Measurements from ENCODE around the gene DPYSL5. TPM values are rescaled to one million over a fixed set of nuclear protein-coding genes. Genes with fewer than 3 reads are reported as not detected.

DPYSL5 gene
- total and polyA plus RNA-seq, 10 of the 15 experiments (the other 5 are each of a cell fraction or from before 2014, with no cell fraction given): not detected

DNA sequence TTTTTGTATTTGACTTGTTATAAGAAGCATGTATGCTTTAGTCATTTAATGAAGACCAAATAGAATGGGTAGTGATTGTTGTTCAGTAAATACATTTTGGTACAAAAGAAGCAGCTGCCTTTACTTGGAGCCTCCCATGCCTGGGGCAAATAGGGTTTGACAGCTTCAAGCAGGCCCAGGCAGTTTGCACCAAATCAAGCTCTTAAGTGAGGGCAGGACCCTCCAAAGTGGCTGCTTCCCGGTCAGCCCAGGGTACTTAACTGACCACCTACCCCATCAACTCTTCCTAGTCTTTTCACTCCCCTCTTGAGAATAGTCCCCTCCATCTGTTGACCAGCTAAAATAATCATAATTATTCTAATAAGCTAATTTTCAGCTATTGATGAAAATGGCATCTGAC is 127.7 kb downstream of the DPYSL5 start:
- no peak overlapping the region for H2AFZ ChIP-seq (ENCODE audit: control insufficient read depth, low read depth, low read length)
- 0% methylated on average over 1 of the region's 1 CpG for WGBS (ENCODE audit: insufficient coverage, insufficient replicate concordance, low lambda C conversion rate, missing lambda C conversion rate)
- ChIA-PET POLR2A (no interaction called here), CTCF (interaction anchor here (1.0 to 1.5 kb wide), 5 partner anchors 9 to 41 kb away, joined by 3 to 7 read pairs (median 3); no protein-coding TSS in a partner anchor), SMC1A (ENCODE audit: uncharacterized antibody, unreplicated experiment) (interaction anchor here (1.4 to 1.9 kb wide), 3 partner anchors 12 to 41 kb away, joined by 5 to 7 read pairs (median 6); no protein-coding TSS in a partner anchor), RAD21 (ENCODE audit: unreplicated experiment) (interaction anchor here (1.7 kb wide), 1 partner anchor 13 kb away, joined by 6 read pairs; no protein-coding TSS in a partner anchor)
- H3K4me1 ChIP-seq (ENCODE audit: control insufficient read depth, insufficient read depth, low read length): no peaks in the 10 kb centered on the region
- H3K27ac ChIP-seq (ENCODE audit: control insufficient read depth, insufficient read depth): no peak overlapping the region
- no peak overlapping the region for H3K9ac ChIP-seq (ENCODE audit: control insufficient read depth, insufficient read depth, low read length)
- H3K27me3 ChIP-seq (replicated peaks in 1 of 2; ENCODE audit: control insufficient read depth in 2 of 2, insufficient read depth in 2 of 2, low read length in 1 of 2): peaks cover 0 to 4% of the 10 kb centered on the region in 2 experiments
- no peak overlapping the region for H3K4me3 ChIP-seq
- intact Hi-C loops (cut with micrococcal nuclease; ENCODE audit: unreplicated experiment): no loop called here
- H3K9me3 ChIP-seq (replicated peaks; ENCODE audit: control insufficient read depth, insufficient read depth, low read length): no peaks in the 10 kb centered on the region
- H3K4me2 ChIP-seq (ENCODE audit: control insufficient read depth, insufficient read depth): no peak overlapping the region
- FAIRE-seq (no peak), DNase-seq (ENCODE audit: low read depth, low spot score) (no peak), ATAC-seq (no peak)
- no peaks in the 10 kb centered on the region for H3K36me3 ChIP-seq (ENCODE audit: control insufficient read depth in 2 of 2, insufficient read depth in 2 of 2, low read length in 1 of 2)
- no peaks in the 10 kb centered on the region for H4K20me1 ChIP-seq (ENCODE audit: control insufficient read depth, insufficient read depth)
- H3K79me2 ChIP-seq (ENCODE audit: control insufficient read depth, insufficient read depth, low read length): no peaks in the 10 kb centered on the region
- TF ChIP-seq CBFB (IDR thresholded peaks at IDR 0.05; ENCODE audit: low read depth) (no peak), KLF5 (IDR thresholded peaks at IDR 0.05; ENCODE audit: partially characterized antibody) (no peak), ZNF217 (IDR thresholded peaks at IDR 0.05) (no peak), EZH2 (IDR thresholded peaks at IDR 0.05; ENCODE audit: borderline replicate concordance, control insufficient read depth, low read depth, low read length) (no peak), CBX5 (IDR thresholded peaks at IDR 0.05; ENCODE audit: low read depth) (no peak), STAT3 (IDR thresholded peaks at IDR 0.05; ENCODE audit: low read depth, low read length) (no peak), PAX8 (IDR thresholded peaks at IDR 0.05) (no peak), PRDM15 (CRISPR knock-in tag; IDR thresholded peaks at IDR 0.05) (no peak), ZNF687 (IDR thresholded peaks at IDR 0.05) (no peak)
- TF ChIP-seq, protein P1, sequence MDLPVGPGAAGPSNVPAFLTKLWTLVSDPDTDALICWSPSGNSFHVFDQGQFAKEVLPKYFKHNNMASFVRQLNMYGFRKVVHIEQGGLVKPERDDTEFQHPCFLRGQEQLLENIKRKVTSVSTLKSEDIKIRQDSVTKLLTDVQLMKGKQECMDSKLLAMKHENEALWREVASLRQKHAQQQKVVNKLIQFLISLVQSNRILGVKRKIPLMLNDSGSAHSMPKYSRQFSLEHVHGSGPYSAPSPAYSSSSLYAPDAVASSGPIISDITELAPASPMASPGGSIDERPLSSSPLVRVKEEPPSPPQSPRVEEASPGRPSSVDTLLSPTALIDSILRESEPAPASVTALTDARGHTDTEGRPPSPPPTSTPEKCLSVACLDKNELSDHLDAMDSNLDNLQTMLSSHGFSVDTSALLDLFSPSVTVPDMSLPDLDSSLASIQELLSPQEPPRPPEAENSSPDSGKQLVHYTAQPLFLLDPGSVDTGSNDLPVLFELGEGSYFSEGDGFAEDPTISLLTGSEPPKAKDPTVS (IDR thresholded peaks at IDR 0.05; ENCODE audit: low read depth, low read length): no peak
- BruUV-seq (replicated peaks): no TSS peak
- in situ Hi-C loops (cut with MboI): no loop called here

All from GM12878 (cell line).